GM15510 (cell line): ENCODE measurements around the gene PPP1R7.

Source experiments
- POLR2A ChIP-seq: IDR thresholded peaks from 3 replicates; pipeline ENCODE4 v1.6.1; 2011; ENCODE audit warnings: borderline replicate concordance; ENCODE audit not compliant: insufficient read length; ENCODE audit errors: extremely low read depth

PPP1R7 gene

GRCh38 chr2:241116606-241117560 is 33.4 kb upstream of the PPP1R7 start:
- TF ChIP-seq POLR2A: no peak

GRCh38 chr2:241118737-241119505 is 31.3 kb upstream of the PPP1R7 start:
- no peak for TF ChIP-seq POLR2A

GRCh38 chr2:241120440-241120839 is 29.8 kb upstream of the PPP1R7 start:
- TF ChIP-seq POLR2A: no peak

DNA sequence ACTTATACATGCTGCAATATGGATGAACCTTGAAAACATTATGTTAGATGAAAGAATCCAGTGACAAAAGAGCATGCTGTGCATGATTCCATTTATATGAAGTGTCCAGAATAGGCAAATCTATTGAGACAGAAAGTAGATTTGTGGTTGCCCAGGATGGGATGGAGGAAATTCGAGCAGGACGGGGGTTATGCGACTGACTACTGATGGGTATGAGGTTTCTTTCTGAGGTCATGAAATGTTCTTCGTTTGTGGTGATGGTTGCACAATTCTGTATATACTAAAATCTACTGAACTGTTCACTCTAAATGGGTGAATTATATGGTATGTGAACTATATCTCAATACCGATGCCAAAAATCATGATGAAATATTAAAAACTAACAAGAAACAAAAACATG is 29.3 kb upstream of the PPP1R7 start:
- TF ChIP-seq POLR2A: no peak

DNA sequence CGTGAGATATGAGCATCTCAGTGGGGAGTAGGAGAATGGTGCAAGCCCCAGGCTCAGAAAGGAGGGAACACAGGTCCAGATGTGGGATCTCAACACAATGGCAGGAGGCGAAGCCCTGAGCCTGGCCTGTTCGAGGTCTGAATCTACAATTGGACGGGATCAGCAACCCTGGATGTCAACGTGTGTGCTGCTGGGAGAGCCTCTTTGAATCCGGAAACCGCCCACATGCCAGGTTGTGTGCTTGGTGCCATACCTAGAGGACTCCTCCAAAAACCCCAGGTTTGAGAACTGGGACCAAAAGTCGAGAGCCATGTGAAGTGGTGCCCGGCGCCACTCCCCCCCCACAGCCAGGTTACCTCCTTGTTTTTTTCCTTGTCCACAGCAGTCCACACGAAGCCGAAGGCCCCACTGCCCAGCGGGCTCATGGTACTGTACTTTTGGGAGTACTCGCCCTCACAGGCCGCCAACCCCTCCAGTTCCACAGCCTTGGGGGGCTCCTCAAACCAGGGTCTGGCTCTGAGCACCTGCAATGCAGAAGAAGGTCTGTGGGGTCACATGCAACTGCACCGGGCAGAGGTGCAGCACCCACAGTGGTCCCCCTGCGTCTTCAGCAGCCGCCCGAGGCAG is 27.8 kb upstream of the PPP1R7 start:
- no peak for TF ChIP-seq POLR2A

- TF ChIP-seq POLR2A: no peak
Measured at GRCh38 chr2:241123816-241124536, 26.3 kb upstream of the PPP1R7 start.

- TF ChIP-seq POLR2A: no peak
Measured at GRCh38 chr2:241125626-241126025, 24.6 kb upstream of the PPP1R7 start.

DNA sequence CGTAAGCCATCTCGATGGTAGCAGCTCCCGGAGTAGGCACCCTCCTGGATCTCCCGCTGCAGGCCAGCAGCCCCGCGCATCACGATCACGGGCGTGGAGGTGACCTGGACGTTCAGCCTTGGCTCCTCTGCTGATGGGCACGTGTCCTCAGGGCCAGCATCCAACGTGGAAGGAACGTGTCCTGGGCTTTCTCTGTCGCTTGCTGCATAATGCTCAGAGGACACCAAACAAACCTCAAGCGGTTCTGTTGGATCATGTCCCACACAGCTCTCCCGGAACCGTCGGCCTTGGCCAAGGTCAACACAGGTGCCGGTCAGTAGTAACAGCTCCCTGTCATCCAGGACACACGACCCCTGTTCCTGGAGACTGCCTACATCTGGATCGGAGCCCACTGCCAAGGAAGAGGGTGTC is 24.1 kb upstream of the PPP1R7 start:
- TF ChIP-seq POLR2A: no peak

GRCh38 chr2:241126771-241127202 is 23.5 kb upstream of the PPP1R7 start:
- TF ChIP-seq POLR2A: no peak

GRCh38 chr2:241128266-241128665 is 22.0 kb upstream of the PPP1R7 start:
- no peak for TF ChIP-seq POLR2A

- no peak for TF ChIP-seq POLR2A
Measured at GRCh38 chr2:241129086-241129871, 21.0 kb upstream of the PPP1R7 start.

DNA sequence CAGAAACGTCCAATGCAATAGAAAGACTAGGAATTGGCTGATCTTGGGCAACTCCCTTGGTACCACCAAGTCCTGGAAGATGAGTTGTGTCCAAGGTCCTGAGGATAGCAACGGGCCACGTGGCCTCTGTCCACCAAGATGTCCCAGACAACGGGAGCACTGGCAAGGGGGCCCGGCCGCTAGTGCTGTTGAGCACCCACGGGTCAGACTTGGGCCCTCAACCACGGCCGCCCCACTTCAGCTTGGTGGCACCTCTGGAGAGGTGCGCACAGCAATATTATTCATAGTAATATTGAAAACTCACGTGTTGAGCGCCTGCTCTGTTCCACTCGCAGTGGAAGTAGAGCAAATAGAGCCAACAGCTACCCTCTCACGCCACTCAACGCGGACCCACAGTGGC is 20.0 kb upstream of the PPP1R7 start:
- TF ChIP-seq POLR2A: no peak

GRCh38 chr2:241131531-241131930 is 18.7 kb upstream of the PPP1R7 start:
- TF ChIP-seq POLR2A: no peak
